Stimulated activated CD8-positive, alpha-beta memory T cell treated with anti-CD3 and anti-CD28 coated beads, Interleukin-12 subunit alpha, Interleukin-12 subunit beta, amount 100 ng/mL, for 1 hour (primary cell): ENCODE results near the gene ST8SIA5.
"Not testable (repeated sequence)": the region's sequence is repeated elsewhere in the genome, so short reads cannot be mapped to it uniquely, and the experiment has no call there.

Experiments used
- DNase-seq: peaks from one replicate; pipeline ENCODE4 v3.0.0-alpha.2; 2020; ENCODE audit warnings: low read depth

The ST8SIA5 gene, protein sequence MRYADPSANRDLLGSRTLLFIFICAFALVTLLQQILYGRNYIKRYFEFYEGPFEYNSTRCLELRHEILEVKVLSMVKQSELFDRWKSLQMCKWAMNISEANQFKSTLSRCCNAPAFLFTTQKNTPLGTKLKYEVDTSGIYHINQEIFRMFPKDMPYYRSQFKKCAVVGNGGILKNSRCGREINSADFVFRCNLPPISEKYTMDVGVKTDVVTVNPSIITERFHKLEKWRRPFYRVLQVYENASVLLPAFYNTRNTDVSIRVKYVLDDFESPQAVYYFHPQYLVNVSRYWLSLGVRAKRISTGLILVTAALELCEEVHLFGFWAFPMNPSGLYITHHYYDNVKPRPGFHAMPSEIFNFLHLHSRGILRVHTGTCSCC

DNA sequence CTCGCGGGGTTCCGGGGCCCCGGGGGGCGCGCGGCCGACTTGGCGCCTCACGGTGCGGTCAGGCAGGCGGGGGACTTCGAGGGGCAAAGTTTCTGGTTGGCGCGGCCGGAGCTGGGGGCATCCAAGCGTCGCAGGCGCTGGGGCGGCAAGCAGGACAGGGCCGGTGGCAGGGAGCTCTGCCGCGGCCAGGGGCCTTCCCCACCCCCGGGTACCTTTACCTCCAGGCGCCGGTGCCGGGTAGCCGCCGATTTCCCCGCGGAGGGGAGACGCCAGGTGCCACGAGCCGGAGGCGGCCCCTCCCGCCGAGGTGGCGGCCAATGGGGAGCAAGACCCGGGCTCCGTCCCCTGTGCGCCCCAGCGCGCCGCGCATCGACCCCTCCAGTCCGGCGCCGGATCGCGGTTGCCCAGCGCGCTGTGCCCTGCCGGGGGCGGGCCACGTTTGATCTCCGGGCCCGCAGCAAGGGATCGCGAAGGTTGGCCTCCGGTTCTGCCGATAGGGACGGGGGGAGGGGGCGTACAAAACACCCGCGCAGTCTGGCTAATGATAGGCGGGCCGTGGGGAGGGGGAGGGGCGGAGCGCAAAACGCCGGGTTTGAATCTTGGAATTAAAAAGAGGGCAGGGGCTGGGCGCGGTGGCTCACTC, at the start of gene ST8SIA5:
TSS of gene ST8SIA5 (minus strand) at position 495 of the 643 bp plus-strand sequence. CDS start 545 bp downstream, outside the sequence.
- DNase-seq, result no peak

DNA sequence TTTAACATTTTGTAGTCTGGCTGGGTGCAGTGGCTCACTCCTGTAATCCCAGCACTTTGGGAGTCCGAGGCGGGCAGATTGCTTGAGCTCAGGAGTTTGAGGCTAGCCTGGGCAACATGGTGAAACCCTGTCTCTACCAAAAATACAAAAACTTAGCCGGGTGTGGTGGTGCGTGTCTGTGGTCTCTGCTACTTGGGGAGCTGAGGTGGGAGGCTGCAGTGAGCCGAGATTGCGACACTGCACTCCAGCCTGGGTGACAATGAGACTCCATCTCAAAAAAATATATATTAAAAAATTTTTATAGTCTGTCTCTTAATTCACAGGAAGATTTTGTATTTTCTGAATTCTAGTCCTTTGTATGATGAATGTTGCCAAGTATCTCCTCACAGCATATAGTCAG, 39.1 kb upstream of the ST8SIA5 start:
- DNase-seq, result not testable (repeated sequence)

DNA sequence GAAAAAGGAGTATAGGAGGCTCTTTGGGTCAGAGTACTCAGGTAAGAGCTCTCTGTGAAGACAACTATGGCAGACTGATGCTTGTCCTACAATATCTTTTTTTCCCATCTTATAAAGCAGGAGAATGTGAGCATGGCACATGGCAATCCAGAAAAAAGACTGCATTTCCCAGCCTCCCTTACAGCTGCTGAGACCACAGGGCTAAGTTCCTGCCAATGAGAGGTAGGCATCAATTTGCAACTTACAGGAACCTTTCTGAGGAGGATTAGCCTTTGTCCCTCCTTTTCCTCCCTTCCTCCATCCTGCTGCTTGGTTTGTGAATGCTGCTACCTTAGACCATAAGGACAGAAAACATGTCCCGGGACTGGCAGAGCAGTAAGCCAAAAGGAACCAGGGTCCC, 37.8 kb upstream of the ST8SIA5 start:
- no peak for DNase-seq

DNA sequence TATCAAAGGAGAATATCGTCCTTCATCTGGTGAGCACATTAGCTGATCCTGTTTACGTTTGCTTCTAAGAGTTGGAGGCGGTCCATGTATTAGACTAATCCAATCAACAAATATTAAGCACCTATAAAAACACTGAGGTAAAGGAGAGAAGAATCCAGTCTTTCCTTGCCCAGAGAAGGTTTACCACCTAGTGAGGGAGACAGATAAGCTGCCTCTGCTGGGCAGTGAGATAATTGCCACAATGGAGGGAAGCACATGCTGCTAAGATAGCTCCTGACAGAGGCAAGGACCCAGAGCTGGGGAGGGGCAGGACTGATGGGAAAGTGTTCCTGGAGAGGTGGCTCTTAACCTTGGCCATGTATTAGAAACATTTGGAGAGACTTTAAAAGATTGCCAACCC, 36.7 kb upstream of the ST8SIA5 start:
- no peak for DNase-seq

DNA sequence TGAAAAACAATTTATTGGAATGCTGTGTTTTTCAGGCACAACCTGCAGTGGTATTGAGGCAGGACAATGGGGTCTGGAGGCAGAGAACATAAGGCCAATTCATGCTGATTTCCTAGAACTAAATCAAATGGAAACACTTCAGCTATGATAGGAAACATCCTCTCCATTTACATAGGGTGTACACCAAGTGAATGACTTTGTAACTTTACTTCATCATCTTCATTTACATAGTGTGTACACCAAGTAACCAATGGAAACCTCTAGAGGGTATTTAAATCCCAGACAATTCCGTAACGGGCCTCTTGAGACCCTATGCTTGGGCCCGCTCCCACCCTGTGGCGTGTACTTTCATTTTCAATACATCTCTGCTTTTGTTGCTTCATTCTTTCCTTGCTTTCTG, 32.2 kb upstream of the ST8SIA5 start:
- no peak for DNase-seq

- no peak for DNase-seq
Measured at GRCh38 chr18:46787674-46788073, 30.8 kb upstream of the ST8SIA5 start.

GRCh38 chr18:46772357-46772756, 15.5 kb upstream of the ST8SIA5 start:
- DNase-seq, result no peak

DNA sequence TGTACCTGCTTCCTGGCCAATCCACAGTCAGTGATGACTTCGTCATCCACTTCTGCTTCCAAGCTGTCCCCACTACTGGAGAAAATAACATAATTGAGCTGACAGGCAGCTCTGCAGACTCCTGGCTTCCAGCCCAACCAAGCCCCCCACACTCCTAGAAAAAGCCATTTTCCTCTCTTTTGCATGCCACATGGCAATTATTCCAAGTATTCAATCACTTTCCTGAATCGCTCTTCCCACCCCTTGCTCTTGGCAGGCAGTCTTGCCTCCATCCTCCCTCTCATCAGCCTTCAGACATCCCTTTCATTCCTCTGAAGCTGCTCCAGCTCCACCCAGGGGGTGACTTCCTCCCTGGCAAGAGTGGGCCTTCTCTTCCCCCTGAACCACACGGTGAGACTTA, 14.3 kb upstream of the ST8SIA5 start:
- no peak for DNase-seq

GRCh38 chr18:46770708-46771107, 13.9 kb upstream of the ST8SIA5 start:
- no peak for DNase-seq

DNA sequence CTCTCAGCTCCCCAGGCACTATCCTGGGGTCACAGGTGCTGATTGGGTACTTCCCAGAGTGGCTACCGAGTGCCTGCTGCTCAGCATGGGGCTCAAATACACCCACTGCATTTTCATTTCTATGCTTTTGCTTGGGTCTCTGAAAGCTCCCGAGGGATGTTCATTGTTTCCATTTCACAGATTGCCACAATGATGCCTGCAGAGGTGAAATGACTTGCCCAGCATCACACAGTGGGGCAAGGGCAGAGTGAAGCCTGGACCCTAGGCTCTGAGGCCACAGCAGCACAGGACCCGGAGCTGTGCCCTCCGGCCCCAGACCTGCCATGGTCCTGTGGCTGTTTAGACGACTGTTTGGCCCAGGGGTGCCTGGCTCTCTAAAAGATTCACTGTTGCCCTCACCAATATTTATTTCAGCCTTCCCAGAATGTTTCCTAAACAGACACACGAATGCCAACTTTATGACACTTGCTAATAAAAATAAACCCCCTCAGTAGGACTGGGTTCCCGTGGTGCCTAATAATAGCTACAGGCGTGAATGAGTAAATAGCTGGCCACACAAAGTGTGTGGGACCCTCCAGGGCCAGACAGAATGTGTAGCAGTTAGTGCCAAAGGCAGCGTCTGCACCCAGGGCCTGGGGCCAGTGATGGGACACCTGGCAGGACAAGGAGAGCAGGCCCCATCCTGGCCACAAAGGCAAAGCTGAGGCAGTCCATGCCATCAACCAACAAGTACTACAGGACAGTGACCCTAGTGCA, 11.5 kb upstream of the ST8SIA5 start:
- DNase-seq, result no peak

DNA sequence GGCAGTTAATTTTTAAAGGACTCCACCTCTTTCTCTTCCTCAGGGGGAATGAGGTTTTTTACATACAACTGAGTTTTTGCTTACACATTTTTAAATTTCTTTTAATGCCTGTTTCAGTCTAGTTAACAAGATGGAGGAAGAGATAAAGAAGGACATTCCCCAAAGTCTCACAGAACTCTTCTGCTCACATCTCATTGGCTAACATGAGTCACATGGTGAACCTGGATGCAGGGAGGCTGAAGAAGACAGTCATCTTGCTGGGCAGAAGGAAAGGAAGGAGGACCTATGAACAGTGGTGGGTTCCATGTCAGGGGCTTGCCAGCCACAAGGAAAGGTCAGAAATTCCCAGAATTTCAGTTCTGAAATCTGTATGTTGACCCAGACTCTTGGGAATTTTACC, 10.4 kb upstream of the ST8SIA5 start:
- DNase-seq, result no peak

DNA sequence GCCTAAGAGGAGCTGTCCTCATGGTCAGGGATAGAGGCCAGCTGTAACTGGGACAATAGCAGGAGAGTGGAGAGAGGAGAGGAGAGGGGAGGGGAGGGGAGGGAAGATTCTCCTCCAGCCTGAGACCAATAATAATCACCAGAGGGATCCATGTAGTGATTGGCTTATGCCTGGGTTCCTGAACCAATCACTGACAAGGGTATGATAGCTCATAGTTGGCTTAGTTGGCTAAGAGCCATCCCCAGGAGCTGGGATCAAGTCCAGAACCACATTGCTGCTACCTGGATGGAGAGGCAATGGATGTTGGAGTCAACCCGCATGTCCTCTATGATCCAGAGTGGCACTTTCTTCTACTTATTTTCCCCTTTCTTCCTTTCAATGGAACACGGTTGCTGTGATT, 7.7 kb upstream of the ST8SIA5 start:
- no peak for DNase-seq

GRCh38 chr18:46761059-46761769, 4.4 kb upstream of the ST8SIA5 start:
- DNase-seq, result no peak

DNA sequence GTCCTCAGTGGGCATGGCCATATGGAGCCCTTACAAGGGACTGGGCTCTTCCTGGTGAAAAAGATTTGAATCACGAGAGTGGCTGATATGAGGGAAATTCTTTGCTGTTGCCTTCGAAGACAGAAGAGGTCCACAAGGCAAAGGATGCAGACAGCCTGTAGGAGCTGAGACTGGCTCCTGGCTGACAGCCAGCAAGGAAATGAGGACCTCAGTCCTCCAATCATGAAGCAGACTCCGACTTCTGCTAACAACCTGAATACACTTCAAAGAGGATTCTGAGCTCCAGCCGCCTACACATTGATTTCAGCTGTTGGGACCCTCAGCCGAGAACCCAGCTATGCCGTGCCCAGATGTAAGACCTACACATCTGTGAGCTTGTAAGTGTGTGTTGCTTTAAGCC, 3.0 kb upstream of the ST8SIA5 start:
- no peak for DNase-seq

- no peak for DNase-seq
Measured at GRCh38 chr18:46756025-46756558, 761 bp downstream of the ST8SIA5 start.

DNA sequence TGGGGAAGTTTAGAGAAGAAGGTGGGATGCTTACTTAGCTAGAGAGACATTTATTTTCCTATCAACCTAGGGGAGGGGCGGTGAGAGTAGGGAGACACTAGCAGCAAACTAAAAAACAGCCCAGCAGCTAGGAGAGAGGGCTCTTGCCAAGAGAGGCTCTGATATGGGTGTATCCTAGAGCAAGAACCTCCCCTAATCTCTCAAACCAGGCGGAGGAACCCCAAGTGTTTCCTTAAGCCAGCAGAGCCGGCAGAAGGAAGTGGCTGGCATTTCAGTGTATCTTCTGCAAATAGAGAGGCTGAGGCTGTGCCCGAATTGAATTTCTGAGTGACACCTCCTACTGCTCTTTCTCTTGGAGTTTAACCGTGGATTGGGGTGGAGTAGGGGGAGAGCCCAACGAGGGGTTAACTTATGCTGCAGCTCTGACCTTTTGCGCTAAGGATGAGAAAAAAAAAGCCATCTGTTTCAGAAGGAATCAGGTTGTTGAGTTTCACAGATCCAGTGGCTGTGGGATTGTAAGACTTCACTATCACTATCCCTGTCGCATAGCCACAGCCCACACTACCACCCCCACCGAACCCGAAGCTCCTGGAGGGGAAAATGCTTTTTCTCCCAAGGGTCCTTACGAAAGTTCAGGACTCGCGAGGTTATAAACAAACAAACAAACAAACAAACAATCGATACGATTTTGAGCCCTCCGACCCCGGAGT, 1.4 kb downstream of the ST8SIA5 start:
- DNase-seq, result no peak

- DNase-seq, result no peak
Measured at GRCh38 chr18:46754661-46755292, 2.1 kb downstream of the ST8SIA5 start.

DNA sequence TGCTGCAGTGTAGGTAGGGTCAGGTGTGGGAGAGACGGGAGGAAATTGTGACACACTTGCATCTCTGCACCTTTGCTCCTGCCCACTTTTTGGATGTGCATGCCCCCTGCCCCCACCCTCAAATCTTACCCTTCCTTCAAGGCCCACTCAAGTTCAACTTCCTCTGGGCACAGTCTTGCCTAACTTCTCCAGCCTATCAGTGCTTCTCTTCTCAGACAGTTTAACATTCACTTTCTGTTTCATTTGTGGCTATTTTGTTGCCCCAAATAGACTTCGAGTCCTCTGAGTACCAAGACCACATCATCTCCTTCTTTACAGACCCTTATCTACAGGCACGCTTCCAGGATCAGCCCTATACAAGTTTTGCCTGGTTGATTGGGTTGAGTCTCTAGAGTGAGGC, 2.7 kb downstream of the ST8SIA5 start:
- DNase-seq, result no peak

- DNase-seq, result no peak
Measured at GRCh38 chr18:46751882-46752281, 5.0 kb downstream of the ST8SIA5 start.

- DNase-seq, result no peak
Measured at GRCh38 chr18:46750626-46751025, 6.2 kb downstream of the ST8SIA5 start.

DNA sequence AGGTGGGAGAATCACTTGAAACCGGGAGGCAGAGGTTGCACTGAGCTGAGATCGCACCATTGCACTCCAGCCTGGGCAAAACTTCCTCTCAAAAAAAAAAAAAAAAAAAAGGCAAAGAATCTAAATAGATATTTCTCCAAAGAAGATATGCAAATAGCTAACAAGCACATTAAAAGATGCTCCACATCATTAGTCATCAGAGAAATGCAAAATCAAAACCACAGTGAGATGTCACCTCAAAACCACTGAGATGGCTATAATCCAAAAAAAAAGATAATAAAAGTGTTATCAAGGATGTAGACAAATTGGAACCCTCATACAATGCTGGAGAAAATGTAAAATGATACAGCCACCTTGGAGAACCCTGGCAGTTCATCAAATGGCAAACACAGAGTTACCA, 8.4 kb downstream of the ST8SIA5 start:
- no peak for DNase-seq
